22Rv1 (cell line): ENCODE results near the gene SPG21.

Experiments
- CTCF ChIP-seq: fragments of 450-650 bp; IDR thresholded peaks from 2 replicates; pipeline ENCODE4 v1.5.1; 2017; ENCODE audit warnings: mild to moderate bottlenecking
- ZFX ChIP-seq: fragments of 450-650 bp; IDR thresholded peaks from 2 replicates; pipeline ENCODE4 v1.6.1; 2017; ENCODE audit warnings: antibody characterized with exemption, borderline replicate concordance

- no peak for TF ChIP-seq CTCF
- no peak for TF ChIP-seq ZFX
These were observed 35.3 kb downstream of the SPG21 start for GRCh38 chr15:64954395-64954794.
